HCT116 (cell line): Measurements from ENCODE around the gene XPNPEP2. TPM values are rescaled to one million over a fixed set of nuclear protein-coding genes. Genes with fewer than 3 reads are reported as not detected.

Experiments
- ATAC-seq: fragments of 200-7000 bp; cut with Tn5 transposase; 2 replicates; pipeline ENCODE4 v1.9.1; 2020; ENCODE audit warnings: mild to moderate bottlenecking, moderate library complexity
- BruUV-seq: library from RNA; stranded (reverse); fragments of 400-500 nt; replicated peaks from 2 replicates; lab custom pipeline; 2021; lab: Mats Ljungman, UMichigan
- CTCF ChIA-PET: fragments of 300-600 bp; sonication (Branson Sonifier 250); formaldehyde crosslinking; loops from one replicate; lab custom pipeline; 2021; ENCODE audit warnings: antibody characterized with exemption; lab: Charles Lee
- POLR2A ChIA-PET: fragments of 300-600, 350-600 bp; sonication (Branson Sonifier 250); formaldehyde crosslinking; loops from one replicate; lab custom pipeline; 2021; ENCODE audit warnings: antibody characterized with exemption; lab: Charles Lee
- RAD21 ChIA-PET, 2 experiments: fragments of 300-600 bp; sonication (Branson Sonifier 250); formaldehyde crosslinking; loops; one replicate each; lab custom pipeline; 2023; ENCODE audit warnings: low total read pairs in 2 of 2; ENCODE audit not compliant: uncharacterized antibody in 2 of 2, unreplicated experiment in 2 of 2, low non-redundant PET in 1 of 2; lab: Charles Lee
- DNase-seq: peaks from one replicate; pipeline ENCODE4 v3.0.0-alpha.2; 2010; ENCODE audit warnings: low read depth, low spot score
- H2AFZ ChIP-seq: fragments of 200-600 bp; shearing (Covaris generic), sonication (generic); 2 replicates; pipeline ENCODE4 v1.6.1; 2017; ENCODE audit warnings: low read depth, mixed run types, mixed read lengths, antibody characterized with exemption, low read length; ENCODE audit not compliant: poor library complexity, severe bottlenecking
- H3K27ac ChIP-seq: 2 replicates; pipeline ENCODE4 v1.5.1; 2012; ENCODE audit warnings: low read depth, low read length
- H3K27me3 ChIP-seq: fragments of 200-600 bp; sonication (generic); 2 replicates; pipeline ENCODE4 v1.6.1; 2016; ENCODE audit warnings: mixed run types, low read length, mixed read lengths; ENCODE audit not compliant: insufficient read depth
- H3K36me3 ChIP-seq, 2 experiments: fragments of 200-500 bp in 1 of 2; fragments of 200-600 bp in 1 of 2; sonication (Bioruptor generic) in 1 of 2; sonication (generic) in 1 of 2; 2 replicates each; pipeline versions ENCODE4 v1.5.1 to v1.6.1; 2014 to 2016; ENCODE audit warnings: low read length in 2 of 2, inconsistent platforms in 1 of 2, mixed read lengths in 1 of 2, mixed run types in 1 of 2; ENCODE audit not compliant: insufficient read depth in 2 of 2, control insufficient read depth in 1 of 2
- H3K4me1 ChIP-seq, 2 experiments: fragments of 200-600 bp in 1 of 2; sonication (generic) in 1 of 2; 2 replicates each; pipeline versions ENCODE4 v1.5.1 to v1.6.1; 2012 to 2017; ENCODE audit warnings: low read length in 2 of 2, inconsistent platforms in 1 of 2, mild to moderate bottlenecking in 1 of 2, mixed read lengths in 1 of 2, mixed run types in 1 of 2, moderate library complexity in 1 of 2; ENCODE audit not compliant: insufficient read depth in 2 of 2, control insufficient read depth in 1 of 2
- H3K4me2 ChIP-seq: fragments of 200-600 bp; sonication (generic); 2 replicates; pipeline ENCODE4 v1.6.1; 2017; ENCODE audit warnings: mixed run types, low read length, mixed read lengths
- H3K4me3 ChIP-seq, 2 experiments: fragments of 200-600 bp in 1 of 2; sonication (generic) in 1 of 2; replicated peaks in 1 of 2; 2 replicates each; pipeline ENCODE4 v1.5.1; 2011 to 2016; ENCODE audit warnings: low read length in 2 of 2, control low read depth in 1 of 2, low read depth in 1 of 2, mild to moderate bottlenecking in 1 of 2, mixed read lengths in 1 of 2, mixed run types in 1 of 2
- H3K79me2 ChIP-seq: fragments of 200-600 bp; sonication (generic); 2 replicates; pipeline ENCODE4 v1.6.1; 2017; ENCODE audit warnings: mild to moderate bottlenecking, mixed run types, low read length, moderate library complexity, mixed read lengths; ENCODE audit not compliant: insufficient read depth
- H3K9ac ChIP-seq: fragments of 200-600 bp; sonication (generic); 2 replicates; pipeline ENCODE4 v1.6.1; 2016; ENCODE audit warnings: low read length, mixed read lengths
- H3K9me2 ChIP-seq: fragments of 200-600 bp; sonication (generic), shearing (Covaris generic); 2 replicates; pipeline ENCODE4 v1.6.1; 2017; ENCODE audit warnings: mixed run types, mild to moderate bottlenecking, moderate library complexity; ENCODE audit not compliant: insufficient read depth
- H3K9me3 ChIP-seq, 2 experiments: fragments of 200-500 bp in 1 of 2; fragments of 200-600 bp in 1 of 2; sonication (Bioruptor generic) in 1 of 2; sonication (generic) in 1 of 2; 2 replicates each; pipeline ENCODE4 v1.6.1; 2014 to 2017; ENCODE audit warnings: low read length in 2 of 2, mixed read lengths in 2 of 2, inconsistent platforms in 1 of 2, low read depth in 1 of 2, mild to moderate bottlenecking in 1 of 2, mixed run types in 1 of 2, moderate library complexity in 1 of 2; ENCODE audit not compliant: control insufficient read depth in 1 of 2, insufficient read depth in 1 of 2
- H4K20me1 ChIP-seq: fragments of 200-600 bp; sonication (generic), shearing (Covaris generic); 2 replicates; pipeline ENCODE4 v1.6.1; 2017; ENCODE audit warnings: mixed run types, mild to moderate bottlenecking, moderate library complexity; ENCODE audit not compliant: insufficient read depth
- EZH2 ChIP-seq: fragments of 200-600 bp; sonication (generic); IDR thresholded peaks from 2 replicates; pipeline ENCODE4 v1.6.1; 2017; ENCODE audit warnings: antibody characterized with exemption, mixed run types
- EZH2phosphoT487 ChIP-seq: fragments of 200-600 bp; IDR thresholded peaks from 2 replicates; pipeline ENCODE4 v1.6.1; 2018; ENCODE audit warnings: antibody characterized with exemption, borderline replicate concordance
- FOSL1 ChIP-seq: IDR thresholded peaks from 2 replicates; pipeline ENCODE4 v1.6.1; 2012; ENCODE audit warnings: low read depth
- JUND ChIP-seq: IDR thresholded peaks from 2 replicates; pipeline ENCODE4 v1.6.1; 2012
- POLR2A ChIP-seq: IDR thresholded peaks from 2 replicates; pipeline ENCODE4 v1.7.0; 2011; ENCODE audit warnings: borderline replicate concordance; ENCODE audit not compliant: insufficient read depth, insufficient read length; ENCODE audit errors: extremely low read depth
- POLR2AphosphoS5 ChIP-seq: IDR thresholded peaks from 2 replicates; pipeline ENCODE4 v1.6.1; 2011; ENCODE audit warnings: mild to moderate bottlenecking, low read depth, low read length, moderate library complexity
- RAD21 ChIP-seq: IDR thresholded peaks from 2 replicates; pipeline ENCODE4 v1.6.1; 2012; ENCODE audit warnings: low read depth, mild to moderate bottlenecking
- YY1 ChIP-seq: IDR thresholded peaks from 2 replicates; pipeline ENCODE4 v1.6.1; 2011; ENCODE audit warnings: low read length, low read depth, moderate library complexity, mild to moderate bottlenecking; ENCODE audit not compliant: insufficient replicate concordance; ENCODE audit errors: extremely low read depth
- ZFX ChIP-seq: fragments of 450-650 bp; IDR thresholded peaks from 2 replicates; pipeline ENCODE4 v1.6.1; 2017
- intact Hi-C: fragments of 100-400 bp; cut with micrococcal nuclease; formaldehyde crosslinking; loops from 2 replicates; pipeline ENCODE4 v1.10.0; 2022
- total RNA-seq: library from RNA; stranded (reverse); gene quantifications from one replicate; pipeline ENCODE4 v1.2.1, GENCODE V29; 2021; ENCODE audit not compliant: unreplicated experiment
- TF ChIP-seq, protein P1 (sequence below): IDR thresholded peaks from 2 replicates; pipeline ENCODE4 v1.6.1; 2012
- TF ChIP-seq, protein P2 (sequence below): IDR thresholded peaks from 2 replicates; pipeline ENCODE4 v1.6.1; 2012; ENCODE audit warnings: low read depth

Gene XPNPEP2
- total RNA-seq, 1 experiment from 2014 or later = not detected

GRCh38 chrX:129787336-129788055, 48.7 kb downstream of the XPNPEP2 start:
- Histone ChIP-seq H3K27ac (no peak overlapping the region), H3K4me3 (no peak overlapping the region), H3K9me2 (no peaks in the 10 kb centered on the region), H3K9ac (no peak overlapping the region), H3K4me2 (no peak overlapping the region), H3K79me2 (no peaks in the 10 kb centered on the region), H3K27me3 (no peaks in the 10 kb centered on the region), H3K36me3 (no peaks in the 10 kb centered on the region), H2AFZ (no peak overlapping the region), H3K4me1 (no peaks in the 10 kb centered on the region), H4K20me1 (no peaks in the 10 kb centered on the region), H3K9me3 (no peaks in the 10 kb centered on the region)
- ChIA-PET RAD21 (no interaction called here), POLR2A (no interaction called here), CTCF (no interaction called here)
- TF ChIP-seq YY1 (no peak), ZFX (no peak), FOSL1 (no peak), RAD21 (no peak), EZH2phosphoT487 (no peak)
- TF ChIP-seq, protein P1, sequence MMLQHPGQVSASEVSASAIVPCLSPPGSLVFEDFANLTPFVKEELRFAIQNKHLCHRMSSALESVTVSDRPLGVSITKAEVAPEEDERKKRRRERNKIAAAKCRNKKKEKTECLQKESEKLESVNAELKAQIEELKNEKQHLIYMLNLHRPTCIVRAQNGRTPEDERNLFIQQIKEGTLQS = no peak
- no TSS peak for BruUV-seq
- intact Hi-C loops = no loop called here
- DNase-seq (no peak), ATAC-seq (no peak)

DNA sequence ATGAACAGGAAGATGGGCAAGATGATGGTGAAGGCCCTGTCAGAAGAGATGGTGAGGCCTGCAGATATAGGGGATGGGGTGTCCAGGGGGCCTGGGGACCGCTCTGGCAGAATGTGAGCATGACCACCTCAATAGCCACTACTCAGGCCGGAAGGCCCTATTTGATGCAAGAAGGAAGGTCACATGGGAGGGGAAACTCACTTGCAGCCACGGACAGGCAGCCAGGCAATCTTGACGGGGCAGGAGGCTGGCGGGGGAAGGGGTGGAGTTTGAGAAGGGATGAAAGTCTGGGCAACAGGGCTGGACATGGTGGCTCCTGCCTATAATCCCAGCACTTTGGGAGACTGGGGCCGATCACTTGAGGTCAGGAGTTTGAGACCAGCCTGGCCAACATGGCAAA, 49.7 kb downstream of the XPNPEP2 start:
- CTCF ChIA-PET = no interaction called here

More for the DNA sequence above, 49.7 kb downstream of the XPNPEP2 start:
- H3K4me1 ChIP-seq = no peaks in the 10 kb centered on the region
- no peak overlapping the region for H3K27ac ChIP-seq
- H3K9me2 ChIP-seq = no peaks in the 10 kb centered on the region
- H3K79me2 ChIP-seq = no peaks in the 10 kb centered on the region
- no peak overlapping the region for H3K4me3 ChIP-seq
- DNase-seq (no peak), ATAC-seq (no peak)
- no peak overlapping the region for H3K9ac ChIP-seq
- no TSS peak for BruUV-seq
- TF ChIP-seq JUND (no peak), EZH2 (no peak), EZH2phosphoT487 (no peak), POLR2A (no peak), POLR2AphosphoS5 (no peak), FOSL1 (no peak)
- TF ChIP-seq, protein P1 = no peak
- TF ChIP-seq, protein P2, sequence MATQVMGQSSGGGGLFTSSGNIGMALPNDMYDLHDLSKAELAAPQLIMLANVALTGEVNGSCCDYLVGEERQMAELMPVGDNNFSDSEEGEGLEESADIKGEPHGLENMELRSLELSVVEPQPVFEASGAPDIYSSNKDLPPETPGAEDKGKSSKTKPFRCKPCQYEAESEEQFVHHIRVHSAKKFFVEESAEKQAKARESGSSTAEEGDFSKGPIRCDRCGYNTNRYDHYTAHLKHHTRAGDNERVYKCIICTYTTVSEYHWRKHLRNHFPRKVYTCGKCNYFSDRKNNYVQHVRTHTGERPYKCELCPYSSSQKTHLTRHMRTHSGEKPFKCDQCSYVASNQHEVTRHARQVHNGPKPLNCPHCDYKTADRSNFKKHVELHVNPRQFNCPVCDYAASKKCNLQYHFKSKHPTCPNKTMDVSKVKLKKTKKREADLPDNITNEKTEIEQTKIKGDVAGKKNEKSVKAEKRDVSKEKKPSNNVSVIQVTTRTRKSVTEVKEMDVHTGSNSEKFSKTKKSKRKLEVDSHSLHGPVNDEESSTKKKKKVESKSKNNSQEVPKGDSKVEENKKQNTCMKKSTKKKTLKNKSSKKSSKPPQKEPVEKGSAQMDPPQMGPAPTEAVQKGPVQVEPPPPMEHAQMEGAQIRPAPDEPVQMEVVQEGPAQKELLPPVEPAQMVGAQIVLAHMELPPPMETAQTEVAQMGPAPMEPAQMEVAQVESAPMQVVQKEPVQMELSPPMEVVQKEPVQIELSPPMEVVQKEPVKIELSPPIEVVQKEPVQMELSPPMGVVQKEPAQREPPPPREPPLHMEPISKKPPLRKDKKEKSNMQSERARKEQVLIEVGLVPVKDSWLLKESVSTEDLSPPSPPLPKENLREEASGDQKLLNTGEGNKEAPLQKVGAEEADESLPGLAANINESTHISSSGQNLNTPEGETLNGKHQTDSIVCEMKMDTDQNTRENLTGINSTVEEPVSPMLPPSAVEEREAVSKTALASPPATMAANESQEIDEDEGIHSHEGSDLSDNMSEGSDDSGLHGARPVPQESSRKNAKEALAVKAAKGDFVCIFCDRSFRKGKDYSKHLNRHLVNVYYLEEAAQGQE = no peak
- no peaks in the 10 kb centered on the region for H3K9me3 ChIP-seq
- no peaks in the 10 kb centered on the region for H4K20me1 ChIP-seq
- POLR2A ChIA-PET = no interaction called here
- no peaks in the 10 kb centered on the region for H3K27me3 ChIP-seq
- no peak overlapping the region for H3K4me2 ChIP-seq
- RAD21 ChIA-PET = no interaction called here
- no peaks in the 10 kb centered on the region for H3K36me3 ChIP-seq
- no peak overlapping the region for H2AFZ ChIP-seq
- intact Hi-C loops = no loop called here
